ENCODE measurements around the gene SETBP1. TPM values are rescaled to one million over a fixed set of nuclear protein-coding genes. Genes with fewer than 3 reads are reported as not detected.

Gene SETBP1
- total RNA-seq, 1 experiment from 2014 or later, result 4.0 TPM

DNA sequence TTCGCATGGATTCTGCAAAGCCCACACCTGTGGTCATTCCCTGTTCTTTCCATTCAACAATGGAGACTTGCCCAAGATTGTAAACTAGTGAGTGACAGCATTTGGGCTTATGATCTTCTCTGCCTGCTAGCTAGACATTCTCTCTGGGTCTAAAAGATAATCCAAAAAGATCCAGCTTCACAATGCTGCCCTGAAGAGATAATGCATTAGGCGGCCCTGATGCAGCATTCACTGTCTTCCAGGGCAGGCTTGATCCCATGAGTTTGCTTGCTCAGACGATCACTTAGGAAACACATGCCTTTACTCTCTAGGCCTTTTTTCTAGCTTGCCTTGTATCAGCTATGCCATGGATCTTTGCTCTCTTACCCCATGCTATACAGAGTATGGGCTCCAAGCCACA lies 196.1 kb downstream of the SETBP1 start:
- Mint-ChIP-seq H3K27me3 (ENCODE audit: insufficient read depth, unreplicated experiment) (no peaks in the 10 kb centered on the region), H3K4me1 (ENCODE audit: low read depth, unreplicated experiment) (no peaks in the 10 kb centered on the region), H3K36me3 (ENCODE audit: insufficient read depth, unreplicated experiment) (no peaks in the 10 kb centered on the region), H3K9me3 (ENCODE audit: unreplicated experiment) (no peaks in the 10 kb centered on the region), H3K4me3 (ENCODE audit: unreplicated experiment) (no peak overlapping the region), H3K27ac (ENCODE audit: unreplicated experiment) (no peak overlapping the region)
- Histone ChIP-seq H3K36me3 (ENCODE audit: control insufficient read depth, insufficient read depth, low read length) (no peaks in the 10 kb centered on the region), H3K4me1 (no peaks in the 10 kb centered on the region), H3K4me3 (ENCODE audit: low read depth, low read length) (no peak overlapping the region), H3K9me3 (no peaks in the 10 kb centered on the region), H3K27me3 (replicated peaks; ENCODE audit: control insufficient read depth, insufficient read depth, low read length) (no peaks in the 10 kb centered on the region)
- ChIA-PET POLR2A (no interaction called here), CTCF (no interaction called here)
- intact Hi-C loops (cut with micrococcal nuclease; ENCODE audit: unreplicated experiment), result no loop called here
- DNase-seq, result no peak
- no TSS peak for BruUV-seq (replicated peaks)
- TF ChIP-seq, protein P1, sequence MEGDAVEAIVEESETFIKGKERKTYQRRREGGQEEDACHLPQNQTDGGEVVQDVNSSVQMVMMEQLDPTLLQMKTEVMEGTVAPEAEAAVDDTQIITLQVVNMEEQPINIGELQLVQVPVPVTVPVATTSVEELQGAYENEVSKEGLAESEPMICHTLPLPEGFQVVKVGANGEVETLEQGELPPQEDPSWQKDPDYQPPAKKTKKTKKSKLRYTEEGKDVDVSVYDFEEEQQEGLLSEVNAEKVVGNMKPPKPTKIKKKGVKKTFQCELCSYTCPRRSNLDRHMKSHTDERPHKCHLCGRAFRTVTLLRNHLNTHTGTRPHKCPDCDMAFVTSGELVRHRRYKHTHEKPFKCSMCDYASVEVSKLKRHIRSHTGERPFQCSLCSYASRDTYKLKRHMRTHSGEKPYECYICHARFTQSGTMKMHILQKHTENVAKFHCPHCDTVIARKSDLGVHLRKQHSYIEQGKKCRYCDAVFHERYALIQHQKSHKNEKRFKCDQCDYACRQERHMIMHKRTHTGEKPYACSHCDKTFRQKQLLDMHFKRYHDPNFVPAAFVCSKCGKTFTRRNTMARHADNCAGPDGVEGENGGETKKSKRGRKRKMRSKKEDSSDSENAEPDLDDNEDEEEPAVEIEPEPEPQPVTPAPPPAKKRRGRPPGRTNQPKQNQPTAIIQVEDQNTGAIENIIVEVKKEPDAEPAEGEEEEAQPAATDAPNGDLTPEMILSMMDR (IDR thresholded peaks at IDR 0.05; ENCODE audit: insufficient read depth in 1 of 2, low read depth in 1 of 2, low read length in 1 of 2, severe bottlenecking in 1 of 2, unreplicated experiment in 1 of 2), result no peak

DNA sequence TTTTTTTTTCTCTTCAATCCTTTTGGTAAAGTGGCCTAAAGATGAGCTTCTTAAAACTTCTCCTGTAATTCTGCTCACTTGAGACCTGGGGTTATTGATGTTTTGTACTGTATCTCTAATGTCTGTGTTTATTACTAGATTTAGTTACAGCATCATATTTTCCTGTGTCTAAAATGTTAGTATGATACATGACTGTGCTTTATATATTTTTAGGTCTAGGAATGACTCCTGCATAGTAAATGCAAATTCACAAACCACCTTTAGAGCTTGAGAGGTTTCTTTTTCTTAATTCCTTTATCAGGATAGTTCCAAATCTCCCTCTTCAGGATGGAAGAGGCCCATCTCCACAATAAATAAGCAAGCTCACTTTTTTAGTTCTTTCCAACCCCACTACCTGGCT lies 197.6 kb downstream of the SETBP1 start:
- Mint-ChIP-seq H3K36me3 (ENCODE audit: insufficient read depth, unreplicated experiment) (no peaks in the 10 kb centered on the region), H3K9me3 (ENCODE audit: unreplicated experiment) (no peaks in the 10 kb centered on the region), H3K4me1 (ENCODE audit: low read depth, unreplicated experiment) (no peaks in the 10 kb centered on the region), H3K27me3 (ENCODE audit: insufficient read depth, unreplicated experiment) (no peaks in the 10 kb centered on the region), H3K4me3 (ENCODE audit: unreplicated experiment) (no peak overlapping the region), H3K27ac (ENCODE audit: unreplicated experiment) (no peak overlapping the region)
- Histone ChIP-seq H3K9me3 (no peaks in the 10 kb centered on the region), H3K4me3 (ENCODE audit: low read depth, low read length) (no peak overlapping the region), H3K27me3 (replicated peaks; ENCODE audit: control insufficient read depth, insufficient read depth, low read length) (no peaks in the 10 kb centered on the region), H3K4me1 (no peaks in the 10 kb centered on the region), H3K36me3 (ENCODE audit: control insufficient read depth, insufficient read depth, low read length) (no peaks in the 10 kb centered on the region)
- ChIA-PET POLR2A (no interaction called here), CTCF (no interaction called here)
- TF ChIP-seq, protein P1 (IDR thresholded peaks at IDR 0.05; ENCODE audit: insufficient read depth in 1 of 2, low read depth in 1 of 2, low read length in 1 of 2, severe bottlenecking in 1 of 2, unreplicated experiment in 1 of 2), result no peak
- intact Hi-C loops (cut with micrococcal nuclease; ENCODE audit: unreplicated experiment), result no loop called here
- DNase-seq, result no peak
- BruUV-seq (replicated peaks), result no TSS peak

DNA sequence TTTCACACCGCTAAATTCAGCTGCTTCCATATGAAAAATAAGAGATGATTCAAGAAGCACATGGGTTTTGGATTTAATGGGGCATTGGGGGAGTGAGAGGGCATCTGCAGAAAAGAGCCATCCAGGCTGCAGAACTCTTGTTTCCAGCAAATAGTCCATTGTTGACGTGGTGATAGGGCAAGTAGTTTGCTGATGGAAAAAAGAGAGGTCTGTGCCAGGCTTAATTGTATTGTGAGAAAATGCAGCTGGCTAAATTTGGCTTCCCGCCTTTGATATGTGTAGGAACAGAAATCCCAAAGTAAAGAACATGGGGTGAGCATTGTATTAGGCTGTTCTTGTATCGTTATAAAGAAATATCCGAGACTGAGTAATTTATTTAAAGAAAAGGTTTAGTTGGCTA lies 199.5 kb downstream of the SETBP1 start:
- no peak for DNase-seq
- no peaks in the 10 kb centered on the region for H3K27me3 ChIP-seq (replicated peaks; ENCODE audit: control insufficient read depth, insufficient read depth, low read length)
- Mint-ChIP-seq H3K27ac (ENCODE audit: unreplicated experiment) (no peak overlapping the region), H3K27me3 (ENCODE audit: insufficient read depth, unreplicated experiment) (no peaks in the 10 kb centered on the region), H3K4me3 (ENCODE audit: unreplicated experiment) (no peak overlapping the region), H3K4me1 (ENCODE audit: low read depth, unreplicated experiment) (no peaks in the 10 kb centered on the region), H3K36me3 (ENCODE audit: insufficient read depth, unreplicated experiment) (no peaks in the 10 kb centered on the region), H3K9me3 (ENCODE audit: unreplicated experiment) (no peaks in the 10 kb centered on the region)
- no peaks in the 10 kb centered on the region for H3K36me3 ChIP-seq (ENCODE audit: control insufficient read depth, insufficient read depth, low read length)
- intact Hi-C loops (cut with micrococcal nuclease; ENCODE audit: unreplicated experiment), result no loop called here
- H3K9me3 ChIP-seq, result no peaks in the 10 kb centered on the region
- ChIA-PET CTCF (no interaction called here), POLR2A (no interaction called here)
- BruUV-seq (replicated peaks), result no TSS peak
- TF ChIP-seq, protein P1 (IDR thresholded peaks at IDR 0.05; ENCODE audit: insufficient read depth in 1 of 2, low read depth in 1 of 2, low read length in 1 of 2, severe bottlenecking in 1 of 2, unreplicated experiment in 1 of 2), result no peak
- H3K4me1 ChIP-seq, result no peaks in the 10 kb centered on the region
- H3K4me3 ChIP-seq (ENCODE audit: low read depth, low read length), result no peak overlapping the region
